ENCODE data around the gene FAM151A.
"Not testable (repeated sequence)": the region's sequence is repeated elsewhere in the genome, so short reads cannot be mapped to it uniquely, and the experiment has no call there.

Gene FAM151A

GRCh38 chr1:54645806-54646676, 22.7 kb upstream of the FAM151A start:
- H3K27me3 ChIP-seq, result no peaks in the 10 kb centered on the region
- no peak overlapping the region for H3K27ac ChIP-seq
- H3K4me3 ChIP-seq (ENCODE audit: low read depth in 1 of 2, low read length in 1 of 2), result no peak overlapping the region
- H3K36me3 ChIP-seq, result no peaks in the 10 kb centered on the region
- no peak for TF ChIP-seq CTCF (IDR thresholded peaks at IDR 0.05)
- peaks cover under 1 to 2% of the 10 kb centered on the region in 2 experiments for H3K4me1 ChIP-seq (ENCODE audit: control insufficient read depth in 1 of 2, insufficient read depth in 1 of 2, low read depth in 1 of 2, low read length in 1 of 2)
- no peaks in the 10 kb centered on the region for H3K9me3 ChIP-seq

- Histone ChIP-seq H3K4me1 (ENCODE audit: control insufficient read depth in 1 of 2, insufficient read depth in 1 of 2, low read depth in 1 of 2, low read length in 1 of 2) (no peaks in the 10 kb centered on the region), H3K27me3 (no peaks in the 10 kb centered on the region), H3K4me3 (ENCODE audit: low read depth in 1 of 2, low read length in 1 of 2) (no peak overlapping the region), H3K9me3 (no peaks in the 10 kb centered on the region), H3K36me3 (no peaks in the 10 kb centered on the region), H3K27ac (no peak overlapping the region)
- TF ChIP-seq CTCF (IDR thresholded peaks at IDR 0.05), result no peak
Measured at GRCh38 chr1:54643736-54644135, 20.4 kb upstream of the FAM151A start.

GRCh38 chr1:54640863-54641836, 17.8 kb upstream of the FAM151A start, which contains the start of gene MROH7:
MROH7 (plus strand) TSS chr1:54641786; CDS start chr1:54652927, 11,141 bp downstream.
- Histone ChIP-seq H3K4me3 (ENCODE audit: low read depth in 1 of 2, low read length in 1 of 2) (no peak within 1 kb of the TSS), H3K27ac (no peak within 1 kb of the TSS), H3K36me3 (no peaks in the 10 kb centered on the region), H3K9me3 (no peaks in the 10 kb centered on the region), H3K4me1 (ENCODE audit: control insufficient read depth in 1 of 2, insufficient read depth in 1 of 2, low read depth in 1 of 2, low read length in 1 of 2) (no peaks in the 10 kb centered on the region), H3K27me3 (no peaks in the 10 kb centered on the region)
- no peak for TF ChIP-seq CTCF (IDR thresholded peaks at IDR 0.05)

GRCh38 chr1:54640361-54640760, 17.0 kb upstream of the FAM151A start:
- H3K36me3 ChIP-seq, result no peaks in the 10 kb centered on the region
- no peak overlapping the region for H3K4me3 ChIP-seq (ENCODE audit: low read depth in 1 of 2, low read length in 1 of 2)
- H3K4me1 ChIP-seq (ENCODE audit: control insufficient read depth in 1 of 2, insufficient read depth in 1 of 2, low read depth in 1 of 2, low read length in 1 of 2), result no peaks in the 10 kb centered on the region
- no peak for TF ChIP-seq CTCF (IDR thresholded peaks at IDR 0.05)
- H3K9me3 ChIP-seq, result no peaks in the 10 kb centered on the region
- H3K27ac ChIP-seq, result no peak overlapping the region
- no peaks in the 10 kb centered on the region for H3K27me3 ChIP-seq

GRCh38 chr1:54636461-54637446, 13.4 kb upstream of the FAM151A start:
- not testable (repeated sequence) for H3K9me3 ChIP-seq; H3K36me3 ChIP-seq; H3K4me1 ChIP-seq (ENCODE audit: control insufficient read depth in 1 of 2, insufficient read depth in 1 of 2, low read depth in 1 of 2, low read length in 1 of 2); H3K27me3 ChIP-seq; H3K4me3 ChIP-seq (ENCODE audit: low read depth in 1 of 2, low read length in 1 of 2); H3K27ac ChIP-seq

- H3K4me1 ChIP-seq (ENCODE audit: control insufficient read depth in 1 of 2, insufficient read depth in 1 of 2, low read depth in 1 of 2, low read length in 1 of 2); H3K9me3 ChIP-seq; H3K4me3 ChIP-seq (ENCODE audit: low read depth in 1 of 2, low read length in 1 of 2); H3K36me3 ChIP-seq; H3K27ac ChIP-seq; H3K27me3 ChIP-seq: not testable (repeated sequence)
Measured at GRCh38 chr1:54635804-54636203, 12.5 kb upstream of the FAM151A start.
